HepG2 (cell line): ENCODE results near the gene TMEM185B. TPM values are rescaled to one million over a fixed set of nuclear protein-coding genes. Genes with fewer than 3 reads are reported as not detected.

Experiments used
- ATAC-seq: fragments of 200-7000 bp; cut with Tn5 transposase; 3 replicates; pipeline ENCODE4 v1.9.1; 2020; ENCODE audit warnings: mild to moderate bottlenecking, moderate library complexity
- BruUV-seq: library from RNA; stranded (reverse); fragments of 400-500 nt; replicated peaks from 2 replicates; lab custom pipeline; 2021; lab: Mats Ljungman, UMichigan
- CTCF ChIA-PET: fragments of 300-600 bp; formaldehyde crosslinking; extraction: SDS; loops from one replicate; lab custom pipeline; 2021; ENCODE audit warnings: low total read pairs, inconsistent platforms, low intra/inter-chr PET ratio; lab: Yijun Ruan, JAX
- POLR2A ChIA-PET: fragments of 350-600 bp; sonication (Branson Sonifier 250); formaldehyde crosslinking; loops from one replicate; lab custom pipeline; 2020; ENCODE audit warnings: antibody characterized with exemption, inconsistent platforms; lab: Yijun Ruan, JAX
- DNase-seq: peaks from one replicate; pipeline ENCODE4 v3.0.0-alpha.2; 2015; ENCODE audit warnings: low spot score
- FAIRE-seq: peaks from 3 replicates; lab custom pipeline; 2011; peaks lifted over from hg19 to GRCh38; lab: Jason Lieb, UNC
- H2AFZ ChIP-seq: one replicate; pipeline ENCODE4 v1.6.1; 2011; ENCODE audit warnings: low read length, inconsistent platforms
- H3K27ac ChIP-seq: fragments of 300-600 bp; 3 replicates; pipeline ENCODE4 v1.8.0; 2011; ENCODE audit warnings: mixed run types, mild to moderate bottlenecking, mixed read lengths, low read length, inconsistent platforms; ENCODE audit not compliant: insufficient read depth; ENCODE audit errors: extremely low read length
- H3K27me3 ChIP-seq, 2 experiments: fragments of 200-600 bp in 1 of 2; 2 replicates in 1 of 2; 3 replicates in 1 of 2; pipeline versions ENCODE4 v1.6.0 to v1.8.0; 2011; ENCODE audit warnings: low read length in 2 of 2, mild to moderate bottlenecking in 2 of 2, moderate library complexity in 2 of 2, inconsistent platforms in 1 of 2; ENCODE audit not compliant: insufficient read depth in 2 of 2, control insufficient read depth in 1 of 2
- H3K36me3 ChIP-seq, 2 experiments: fragments of 200-600 bp in 1 of 2; replicated peaks in 1 of 2; 2 replicates in 1 of 2; 3 replicates in 1 of 2; pipeline versions ENCODE4 v1.5.1 to v1.8.0; 2011; ENCODE audit warnings: low read length in 2 of 2, inconsistent platforms in 1 of 2; ENCODE audit not compliant: insufficient read depth in 2 of 2, control insufficient read depth in 1 of 2
- H3K4me1 ChIP-seq: 2 replicates; pipeline ENCODE4 v1.5.1; 2012; ENCODE audit warnings: low read length, inconsistent platforms; ENCODE audit not compliant: insufficient read depth
- H3K4me2 ChIP-seq: 2 replicates; pipeline ENCODE4 v1.6.0; 2011; ENCODE audit warnings: low read depth, low read length, inconsistent platforms
- H3K4me3 ChIP-seq, 3 experiments: fragments of 200-600 bp in 1 of 3; sonication (generic), shearing (Covaris generic) in 1 of 3; replicated peaks in 1 of 3; 2 replicates each; pipeline ENCODE4 v1.5.1; 2011 to 2016; ENCODE audit warnings: low read length in 3 of 3, inconsistent platforms in 2 of 3, low read depth in 2 of 3, mild to moderate bottlenecking in 2 of 3, control low read depth in 1 of 3, mixed read lengths in 1 of 3; ENCODE audit not compliant: insufficient read depth in 1 of 3
- H3K79me2 ChIP-seq: one replicate; pipeline ENCODE4 v1.6.1; 2011; ENCODE audit warnings: low read length, inconsistent platforms; ENCODE audit not compliant: insufficient read depth
- H3K9ac ChIP-seq: 2 replicates; pipeline ENCODE4 v1.6.0; 2011; ENCODE audit warnings: mild to moderate bottlenecking, low read depth, low read length, inconsistent platforms; ENCODE audit not compliant: insufficient read depth
- H3K9me3 ChIP-seq: 2 replicates; pipeline ENCODE4 v1.5.1; 2012; ENCODE audit warnings: mild to moderate bottlenecking, low read length
- H4K20me1 ChIP-seq: 2 replicates; pipeline ENCODE4 v1.6.0; 2011; ENCODE audit warnings: inconsistent platforms, mild to moderate bottlenecking, low read length, moderate library complexity; ENCODE audit not compliant: insufficient read depth
- HCFC1 ChIP-seq: fragments of 150-350 bp; IDR thresholded peaks from 2 replicates; pipeline ENCODE4 v1.6.1; 2014; ENCODE audit warnings: low read depth, low read length
- HDAC6 ChIP-seq: fragments of 200-600 bp; sonication (generic); IDR thresholded peaks from 2 replicates; pipeline ENCODE4 v1.7.0; 2017; ENCODE audit warnings: mild to moderate bottlenecking, antibody characterized with exemption, low read length, low read depth
- MXD4 ChIP-seq: IDR thresholded peaks from 2 replicates; pipeline ENCODE4 v1.6.1; 2016; ENCODE audit warnings: mild to moderate bottlenecking, missing biosample characterization, missing genetic modification reagents
- SAP130 ChIP-seq: IDR thresholded peaks from 2 replicates; pipeline ENCODE4 v1.6.1; 2016; ENCODE audit warnings: low read depth
- ZNF839 ChIP-seq: sonication (generic); formaldehyde crosslinking; IDR thresholded peaks from 2 replicates; pipeline ENCODE4 v1.4.0; 2020; ENCODE audit warnings: missing genetic modification reagents, mild to moderate bottlenecking, borderline replicate concordance
- WGBS: methylation state at CpG from one replicate; pipeline ENCODE4 v1.1.6; 2017; ENCODE audit warnings: low lambda C conversion rate; 5-methylcytosine and 5-hydroxymethylcytosine counted together
- in situ Hi-C: cut with HindIII; loops from 2 replicates; pipeline ENCODE4 v1.10.0; 2017; ENCODE audit warnings: low pct_unique_long_range_greater_than_20kb; ENCODE audit not compliant: extremely low pct_ligation_motif_present
- intact Hi-C: fragments of 100-400 bp; cut with micrococcal nuclease; formaldehyde crosslinking; loops from one replicate; pipeline ENCODE4 v1.10.0; 2022; ENCODE audit not compliant: unreplicated experiment
- polyA plus RNA-seq, 8 experiments: library from polyadenylated mRNA; depleted of rRNA in 3 of 8; stranded (reverse) in 7 of 8; unstranded in 1 of 8; fragments of >200 nt; fragmentation: Illumina TruSeq in 4 of 8; extraction: Trizol in 4 of 8; gene quantifications; 2 replicates each; pipeline versions ENCODE4 v1.2.1 to v1.2.3, GENCODE V29; 2011 to 2016; ENCODE audit warnings: low read depth in 4 of 8, missing spikeins in 1 of 8, mixed read lengths in 1 of 8; ENCODE audit not compliant: insufficient read depth in 1 of 8
- total RNA-seq, 5 experiments: library from RNA; depleted of rRNA; stranded (reverse); fragments of >200 nt; fragmentation: Illumina TruSeq; extraction: Trizol; gene quantifications; 2 replicates each; pipeline ENCODE4 v1.2.3, GENCODE V29; 2016; ENCODE audit warnings: low read depth in 1 of 5
- TF ChIP-seq, protein P1 (sequence below): sonication (generic); formaldehyde crosslinking; IDR thresholded peaks from one replicate; pipeline ENCODE4 v1.5.1; 2020; ENCODE audit warnings: mild to moderate bottlenecking, missing genetic modification reagents; ENCODE audit errors: not compliant biosample characterization

TMEM185B gene
- total and polyA plus RNA-seq, 2 of the 13 experiments (the other 11 are each of a cell fraction or from before 2014, with no cell fraction given) = 5.6 to 7.0 TPM

DNA sequence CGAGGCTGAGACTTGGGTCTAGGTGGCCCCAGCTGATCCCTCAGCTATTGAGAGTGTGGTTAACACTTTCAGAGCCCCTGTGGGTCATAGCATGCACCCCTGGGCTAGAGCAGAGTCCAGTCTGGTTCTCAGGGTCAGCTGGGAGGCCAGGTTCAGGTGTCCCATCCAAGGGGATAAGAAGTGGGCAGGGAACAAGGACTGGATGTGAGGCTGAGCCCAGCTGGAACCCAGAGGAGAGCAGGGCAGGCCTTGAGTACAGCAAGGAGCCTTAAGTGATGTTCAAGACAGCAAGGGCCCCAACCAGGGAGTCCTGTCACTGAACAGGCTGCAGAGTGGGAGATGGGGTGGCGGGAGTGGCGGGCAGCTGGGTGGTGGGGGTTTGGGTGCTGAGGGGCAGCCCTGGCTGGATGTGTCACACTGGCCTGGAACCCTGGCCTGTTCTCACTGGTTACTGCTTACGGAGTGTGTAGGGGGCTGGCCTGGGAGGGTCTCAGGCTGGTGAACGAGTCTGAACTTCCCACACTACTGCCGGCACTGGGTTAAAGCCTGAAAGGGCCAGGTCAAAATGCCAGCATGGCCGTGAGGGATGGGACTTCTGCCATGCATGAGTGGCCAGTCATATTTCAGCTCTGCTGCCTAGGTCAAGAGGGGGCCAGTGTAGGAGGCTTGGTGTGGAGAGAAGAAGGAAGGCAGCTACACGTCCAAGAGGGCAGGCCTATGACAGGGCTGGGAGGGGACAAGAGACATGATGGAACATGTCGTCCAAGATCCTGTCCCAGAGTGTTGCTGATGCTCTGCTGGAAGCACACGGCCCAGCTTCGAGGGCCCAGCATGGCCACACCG, 13.6 kb downstream of the TMEM185B start:
- Histone ChIP-seq H3K4me3 (no peak overlapping the region; a peak in 1 of 6 replicates), H3K27ac (no peak overlapping the region), H3K4me1 (peaks cover 7% of the 10 kb centered on the region; the same call in 1 of the 2 replicates), H3K79me2 (no peaks in the 10 kb centered on the region), H2AFZ (no peak overlapping the region), H3K36me3 (no peaks in the 10 kb centered on the region), H4K20me1 (no peaks in the 10 kb centered on the region), H3K27me3 (peaks cover 2 to 20% of the 10 kb centered on the region in 2 experiments; a peak in 3 of 5 replicates), H3K9ac (no peak overlapping the region), H3K4me2 (no peak overlapping the region), H3K9me3 (no peaks in the 10 kb centered on the region)
- BruUV-seq = no TSS peak
- FAIRE-seq = no peak
- in situ Hi-C loops (loop anchor here (10.0 kb wide), 1 partner anchor 105 kb away; no protein-coding TSS in a partner anchor), intact Hi-C loops (no loop called here)
- CTCF ChIA-PET = no interaction called here
- DNase-seq = no peak
- POLR2A ChIA-PET = no interaction called here
- peak; percentile 18; the same call in 2 of the 3 replicates for ATAC-seq
- WGBS = 45% methylated on average over 12 of the region's 12 CpGs
- TF ChIP-seq SAP130 = no peak
- no peak for TF ChIP-seq HDAC6
- TF ChIP-seq ZNF839 (CRISPR knock-in tag) = 0 out of 2 replicates have a peak, but pooled peaks have one; percentile 2
- no peak for TF ChIP-seq MXD4
- TF ChIP-seq, all 625 proteins: peak for 1

DNA sequence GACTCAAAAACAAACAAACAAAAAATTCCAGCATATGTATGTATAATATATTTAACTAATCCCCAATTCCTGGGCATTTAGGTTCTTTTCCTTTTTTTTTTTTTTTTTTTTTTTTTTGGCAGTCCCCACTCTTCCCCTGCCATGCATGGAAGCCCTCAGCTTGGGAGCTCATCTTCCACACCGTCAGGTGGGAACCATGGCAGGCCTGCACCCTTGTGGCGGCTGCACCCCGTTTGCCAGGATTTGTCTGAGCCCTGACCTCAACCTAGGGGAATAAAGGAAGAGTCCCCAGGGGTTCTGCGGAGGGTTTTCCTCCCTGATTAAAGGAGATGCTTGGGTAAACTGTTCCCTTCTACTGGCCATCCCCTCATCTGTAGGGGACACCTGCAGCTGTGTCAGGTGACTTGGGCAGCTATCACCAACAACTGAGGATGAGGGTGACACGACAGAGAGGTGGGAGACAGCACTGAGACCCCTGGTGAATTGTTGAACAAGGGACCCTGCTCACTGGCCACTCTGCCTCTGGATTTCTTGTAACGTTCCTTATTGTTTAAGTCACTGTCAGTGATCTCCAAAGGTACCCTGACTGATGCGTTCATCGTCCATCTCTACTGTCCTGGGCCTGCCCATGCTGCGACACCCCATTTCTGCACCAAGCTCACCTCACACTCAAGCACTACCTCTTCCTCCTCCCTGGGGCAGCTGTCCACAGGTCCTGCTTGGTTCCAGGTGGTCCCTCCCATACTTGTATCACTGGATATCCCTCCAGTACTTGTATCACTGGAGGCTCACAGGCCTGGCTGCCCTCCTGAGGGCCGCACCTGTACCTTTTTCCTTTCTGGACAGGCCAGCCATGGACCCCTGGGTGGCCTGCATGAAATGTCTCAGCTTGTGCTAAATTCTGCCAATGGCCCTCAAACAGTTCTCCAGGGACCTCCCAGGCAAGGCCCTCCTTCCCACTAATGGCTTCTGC, 14.5 kb downstream of the TMEM185B start:
- H3K9me3 ChIP-seq = no peaks in the 10 kb centered on the region
- no peaks in the 10 kb centered on the region for H3K36me3 ChIP-seq
- 50% methylated on average over 9 of the region's 10 CpGs for WGBS
- H3K79me2 ChIP-seq = no peaks in the 10 kb centered on the region
- peaks cover 16% of the 10 kb centered on the region for H3K4me1 ChIP-seq
- ATAC-seq (no peak), DNase-seq (no peak), FAIRE-seq (no peak)
- H3K4me2 ChIP-seq = no peak overlapping the region
- BruUV-seq = no TSS peak
- H2AFZ ChIP-seq = no peak overlapping the region
- peaks cover 2 to 26% of the 10 kb centered on the region in 2 experiments; a peak in 3 of 5 replicates for H3K27me3 ChIP-seq
- in situ Hi-C loops = loop anchor here (10.0 kb wide), 1 partner anchor 106 kb away; no protein-coding TSS in a partner anchor
- H4K20me1 ChIP-seq = no peaks in the 10 kb centered on the region
- no peak overlapping the region for H3K27ac ChIP-seq
- ChIA-PET CTCF (no interaction called here), POLR2A (interaction anchor here (1.4 kb wide), 1 partner anchor 530 kb away, joined by 4 read pairs; the partner anchor contains the start of gene TMEM177)
- intact Hi-C loops = no loop called here
- H3K9ac ChIP-seq = no peak overlapping the region
- no peak overlapping the region for H3K4me3 ChIP-seq
- TF ChIP-seq HCFC1 = no peak
- TF ChIP-seq, protein P1, sequence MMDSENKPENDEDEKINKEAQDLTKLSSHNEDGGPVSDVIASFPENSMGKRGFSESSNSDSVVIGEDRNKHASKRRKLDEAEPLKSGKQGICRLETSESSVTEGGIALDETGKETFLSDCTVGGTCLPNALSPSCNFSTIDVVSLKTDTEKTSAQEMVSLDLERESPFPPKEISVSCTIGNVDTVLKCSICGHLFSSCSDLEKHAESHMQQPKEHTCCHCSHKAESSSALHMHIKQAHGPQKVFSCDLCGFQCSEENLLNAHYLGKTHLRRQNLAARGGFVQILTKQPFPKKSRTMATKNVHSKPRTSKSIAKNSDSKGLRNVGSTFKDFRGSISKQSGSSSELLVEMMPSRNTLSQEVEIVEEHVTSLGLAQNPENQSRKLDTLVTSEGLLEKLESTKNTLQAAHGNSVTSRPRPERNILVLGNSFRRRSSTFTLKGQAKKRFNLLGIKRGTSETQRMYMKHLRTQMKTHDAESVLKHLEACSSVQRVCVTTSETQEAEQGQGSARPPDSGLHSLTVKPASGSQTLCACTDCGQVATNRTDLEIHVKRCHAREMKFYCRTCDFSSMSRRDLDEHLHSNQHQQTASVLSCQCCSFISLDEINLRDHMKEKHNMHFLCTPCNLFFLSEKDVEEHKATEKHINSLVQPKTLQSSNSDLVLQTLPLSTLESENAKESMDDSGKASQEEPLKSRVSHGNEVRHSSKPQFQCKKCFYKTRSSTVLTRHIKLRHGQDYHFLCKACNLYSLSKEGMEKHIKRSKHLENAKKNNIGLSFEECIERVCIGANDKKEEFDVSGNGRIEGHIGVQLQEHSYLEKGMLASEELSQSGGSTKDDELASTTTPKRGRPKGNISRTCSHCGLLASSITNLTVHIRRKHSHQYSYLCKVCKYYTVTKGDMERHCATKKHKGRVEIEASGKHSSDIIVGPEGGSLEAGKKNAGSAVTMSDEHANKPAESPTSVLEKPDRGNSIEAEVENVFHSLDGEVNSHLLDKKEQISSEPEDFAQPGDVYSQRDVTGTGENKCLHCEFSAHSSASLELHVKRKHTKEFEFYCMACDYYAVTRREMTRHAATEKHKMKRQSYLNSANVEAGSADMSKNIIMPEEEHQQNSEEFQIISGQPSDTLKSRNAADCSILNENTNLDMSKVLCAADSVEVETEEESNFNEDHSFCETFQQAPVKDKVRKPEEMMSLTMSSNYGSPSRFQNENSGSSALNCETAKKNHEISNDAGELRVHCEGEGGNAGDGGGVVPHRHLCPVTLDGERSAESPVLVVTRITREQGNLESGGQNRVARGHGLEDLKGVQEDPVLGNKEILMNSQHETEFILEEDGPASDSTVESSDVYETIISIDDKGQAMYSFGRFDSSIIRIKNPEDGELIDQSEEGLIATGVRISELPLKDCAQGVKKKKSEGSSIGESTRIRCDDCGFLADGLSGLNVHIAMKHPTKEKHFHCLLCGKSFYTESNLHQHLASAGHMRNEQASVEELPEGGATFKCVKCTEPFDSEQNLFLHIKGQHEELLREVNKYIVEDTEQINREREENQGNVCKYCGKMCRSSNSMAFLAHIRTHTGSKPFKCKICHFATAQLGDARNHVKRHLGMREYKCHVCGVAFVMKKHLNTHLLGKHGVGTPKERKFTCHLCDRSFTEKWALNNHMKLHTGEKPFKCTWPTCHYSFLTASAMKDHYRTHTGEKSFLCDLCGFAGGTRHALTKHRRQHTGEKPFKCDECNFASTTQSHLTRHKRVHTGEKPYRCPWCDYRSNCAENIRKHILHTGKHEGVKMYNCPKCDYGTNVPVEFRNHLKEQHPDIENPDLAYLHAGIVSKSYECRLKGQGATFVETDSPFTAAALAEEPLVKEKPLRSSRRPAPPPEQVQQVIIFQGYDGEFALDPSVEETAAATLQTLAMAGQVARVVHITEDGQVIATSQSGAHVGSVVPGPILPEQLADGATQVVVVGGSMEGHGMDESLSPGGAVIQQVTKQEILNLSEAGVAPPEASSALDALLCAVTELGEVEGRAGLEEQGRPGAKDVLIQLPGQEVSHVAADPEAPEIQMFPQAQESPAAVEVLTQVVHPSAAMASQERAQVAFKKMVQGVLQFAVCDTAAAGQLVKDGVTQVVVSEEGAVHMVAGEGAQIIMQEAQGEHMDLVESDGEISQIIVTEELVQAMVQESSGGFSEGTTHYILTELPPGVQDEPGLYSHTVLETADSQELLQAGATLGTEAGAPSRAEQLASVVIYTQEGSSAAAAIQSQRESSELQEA (CRISPR knock-in tag) = no peak
